OCI-LY1 (cell line): ENCODE results near the gene COMP.

ENCODE experiments used
- H2AFZ ChIP-seq: fragments of 200-600 bp; sonication (generic), shearing (Covaris generic); 2 replicates; pipeline ENCODE4 v1.6.0; 2014; ENCODE audit warnings: antibody characterized with exemption, mild to moderate bottlenecking, low read length
- H3F3A ChIP-seq: fragments of 200-600 bp; sonication (generic), shearing (Covaris generic); 2 replicates; pipeline ENCODE4 v1.6.0; 2014; ENCODE audit warnings: mild to moderate bottlenecking, antibody characterized with exemption, low read length, moderate library complexity; ENCODE audit not compliant: insufficient read depth
- H3K27ac ChIP-seq: fragments of 200-600 bp; sonication (generic); 2 replicates; pipeline ENCODE4 v1.5.1; 2014; ENCODE audit warnings: low read length, mixed run types, mild to moderate bottlenecking, low read depth; ENCODE audit not compliant: poor library complexity, severe bottlenecking
- H3K27me3 ChIP-seq: fragments of 200-600 bp; sonication (generic); 2 replicates; pipeline ENCODE4 v1.6.0; 2014; ENCODE audit warnings: antibody characterized with exemption, mild to moderate bottlenecking, low read length, moderate library complexity; ENCODE audit not compliant: insufficient read depth
- H3K36me3 ChIP-seq: fragments of 200-600 bp; sonication (generic); 2 replicates; pipeline ENCODE4 v1.6.1; 2014; ENCODE audit warnings: mild to moderate bottlenecking, antibody characterized with exemption, low read length, moderate library complexity, mixed read lengths; ENCODE audit not compliant: insufficient read depth
- H3K4me1 ChIP-seq: fragments of 200-600 bp; sonication (generic); 2 replicates; pipeline ENCODE4 v1.5.1; 2014; ENCODE audit warnings: mild to moderate bottlenecking, low read length, moderate library complexity; ENCODE audit not compliant: insufficient read depth, severe bottlenecking
- H3K4me2 ChIP-seq: fragments of 200-600 bp; sonication (generic), shearing (Covaris generic); 2 replicates; pipeline ENCODE4 v1.6.1; 2014; ENCODE audit warnings: low read length
- H3K4me3 ChIP-seq: fragments of 200-600 bp; sonication (generic); 2 replicates; pipeline ENCODE4 v1.5.1; 2014; ENCODE audit warnings: low read length, low read depth, mild to moderate bottlenecking, mixed read lengths; ENCODE audit not compliant: poor library complexity, severe bottlenecking
- H3K79me2 ChIP-seq: fragments of 200-600 bp; shearing (Covaris generic); 2 replicates; pipeline ENCODE4 v1.6.1; 2016; ENCODE audit warnings: mixed run types, low read length, mixed read lengths; ENCODE audit not compliant: insufficient read depth
- H3K9ac ChIP-seq: fragments of 200-600 bp; sonication (generic), shearing (Covaris generic); 2 replicates; pipeline ENCODE4 v1.6.1; 2014; ENCODE audit warnings: mild to moderate bottlenecking, low read length, mixed read lengths
- H3K9me2 ChIP-seq: fragments of 200-600 bp; sonication (generic), shearing (Covaris generic); 2 replicates; pipeline ENCODE4 v1.6.1; 2014; ENCODE audit warnings: low read depth, mild to moderate bottlenecking, low read length, mixed read lengths
- H3K9me3 ChIP-seq: fragments of 200-600 bp; shearing (Covaris generic); 2 replicates; pipeline ENCODE4 v1.6.1; 2014; ENCODE audit warnings: low read length, mixed read lengths
- H4K20me1 ChIP-seq: fragments of 200-600 bp; sonication (generic), shearing (Covaris generic); 2 replicates; pipeline ENCODE4 v1.6.0; 2016; ENCODE audit warnings: mild to moderate bottlenecking, low read length; ENCODE audit not compliant: insufficient read depth
- CTCF ChIP-seq: fragments of 200-600 bp; sonication (generic), shearing (Covaris generic); IDR thresholded peaks from 2 replicates; pipeline ENCODE4 v1.5.1; 2017; ENCODE audit warnings: mild to moderate bottlenecking, antibody characterized with exemption, low read length, moderate library complexity, mixed read lengths
- EZH2 ChIP-seq: fragments of 200-600 bp; sonication (generic), shearing (Covaris generic); IDR thresholded peaks from 2 replicates; pipeline ENCODE4 v1.8.0; 2017; ENCODE audit warnings: borderline replicate concordance, mixed run types, mild to moderate bottlenecking, antibody characterized with exemption, low read length, moderate library complexity, mixed read lengths

Gene COMP

DNA sequence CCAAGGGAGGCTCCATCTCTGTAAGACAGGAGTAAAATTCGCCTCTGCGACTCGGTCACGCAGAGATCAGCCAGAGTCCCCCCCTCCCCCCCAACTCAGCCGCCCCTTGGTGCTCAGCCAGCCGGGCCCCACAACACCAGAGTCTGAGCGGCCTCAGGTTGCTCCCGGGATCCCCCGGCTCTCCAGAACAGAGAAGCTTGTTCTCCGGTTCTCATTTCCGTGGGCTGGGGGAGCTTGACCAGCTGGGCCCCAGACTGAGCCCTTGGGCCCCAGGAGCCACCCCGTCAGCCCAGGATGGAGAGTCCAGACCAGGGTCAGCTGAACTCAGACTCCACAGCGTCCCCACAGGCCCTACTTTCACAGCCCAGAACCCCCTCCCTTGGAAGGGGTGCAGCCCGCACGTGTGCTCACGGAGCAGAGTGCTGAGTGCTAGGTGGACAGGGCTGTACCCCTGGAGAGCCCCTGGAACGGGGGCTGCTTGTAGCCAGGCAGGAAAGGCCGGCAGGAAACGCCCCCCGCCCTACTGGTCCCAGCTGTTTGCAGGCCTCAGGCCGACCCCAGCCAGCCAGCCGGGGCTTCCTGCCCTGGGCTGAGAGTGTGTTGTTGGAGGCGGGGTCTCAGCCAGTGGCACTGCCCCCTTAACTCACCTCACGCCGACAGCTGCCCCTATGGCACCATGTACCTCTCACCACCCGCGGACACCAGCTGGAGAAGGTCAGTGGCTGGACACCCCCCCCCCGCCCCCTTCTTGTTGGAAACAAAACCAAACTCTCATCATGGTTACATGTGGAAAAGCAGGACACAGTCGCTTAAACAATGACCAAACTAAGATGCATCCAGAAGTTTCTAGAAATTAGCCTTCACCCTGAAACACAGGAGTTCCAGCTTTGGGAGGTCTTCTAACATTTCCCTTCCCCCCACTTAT, 44.4 kb downstream of the COMP start:
- H3F3A ChIP-seq: no peaks in the 10 kb centered on the region

DNA sequence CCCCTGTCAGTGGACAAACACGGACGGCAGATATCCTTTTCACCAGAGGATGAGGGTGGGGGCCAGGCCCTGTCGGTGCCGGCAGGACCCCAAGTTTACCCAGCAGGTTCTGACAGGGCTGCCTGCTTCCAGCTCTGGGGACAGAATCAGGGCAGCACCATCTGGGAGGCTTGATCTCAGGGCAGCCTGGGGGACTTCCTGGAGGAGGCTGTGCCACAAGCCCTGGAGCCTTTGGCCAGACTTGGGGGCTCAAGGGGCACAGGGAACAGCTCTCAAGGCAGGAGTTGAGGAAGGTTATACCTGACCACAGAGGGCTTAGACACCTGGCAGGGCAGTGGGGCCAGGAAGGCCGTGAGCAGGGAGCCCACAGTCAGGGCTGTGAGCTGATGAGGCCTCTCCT, 45.2 kb downstream of the COMP start:
- no peak overlapping the region for H3K27ac ChIP-seq
- no peaks in the 10 kb centered on the region for H4K20me1 ChIP-seq
- no peaks in the 10 kb centered on the region for H3K79me2 ChIP-seq
- H3K4me1 ChIP-seq: no peaks in the 10 kb centered on the region
- H3K9me2 ChIP-seq: no peaks in the 10 kb centered on the region
- no peaks in the 10 kb centered on the region for H3F3A ChIP-seq
- no peak for TF ChIP-seq CTCF
- no peak for TF ChIP-seq EZH2
- H3K9me3 ChIP-seq: no peaks in the 10 kb centered on the region
- no peaks in the 10 kb centered on the region for H3K27me3 ChIP-seq
- H3K4me3 ChIP-seq: no peak overlapping the region
- no peaks in the 10 kb centered on the region for H3K36me3 ChIP-seq
- no peak overlapping the region for H3K4me2 ChIP-seq
- no peak overlapping the region for H2AFZ ChIP-seq
- H3K9ac ChIP-seq: no peak overlapping the region

More for the DNA sequence above, 44.4 kb downstream of the COMP start:
- no peaks in the 10 kb centered on the region for H4K20me1 ChIP-seq
- H2AFZ ChIP-seq: no peak overlapping the region
- TF ChIP-seq CTCF: no peak
- no peak for TF ChIP-seq EZH2
- H3K79me2 ChIP-seq: no peaks in the 10 kb centered on the region
- no peaks in the 10 kb centered on the region for H3K4me1 ChIP-seq
- H3K9me3 ChIP-seq: no peaks in the 10 kb centered on the region
- H3K9ac ChIP-seq: no peak overlapping the region
- H3K4me2 ChIP-seq: no peak overlapping the region
- no peaks in the 10 kb centered on the region for H3K36me3 ChIP-seq
- H3K4me3 ChIP-seq: no peak overlapping the region
- no peak overlapping the region for H3K27ac ChIP-seq
- H3K9me2 ChIP-seq: no peaks in the 10 kb centered on the region
- no peaks in the 10 kb centered on the region for H3K27me3 ChIP-seq

- no peak for TF ChIP-seq EZH2
- TF ChIP-seq CTCF: no peak
- H3K4me2 ChIP-seq: no peak overlapping the region
- H3K4me3 ChIP-seq: no peak overlapping the region
- H3K4me1 ChIP-seq: no peaks in the 10 kb centered on the region
- H3K79me2 ChIP-seq: no peaks in the 10 kb centered on the region
- H3F3A ChIP-seq: no peaks in the 10 kb centered on the region
- no peak overlapping the region for H3K27ac ChIP-seq
- no peaks in the 10 kb centered on the region for H4K20me1 ChIP-seq
- H3K36me3 ChIP-seq: no peaks in the 10 kb centered on the region
- H3K9me2 ChIP-seq: no peaks in the 10 kb centered on the region
- no peak overlapping the region for H3K9ac ChIP-seq
- H2AFZ ChIP-seq: no peak overlapping the region
- no peaks in the 10 kb centered on the region for H3K9me3 ChIP-seq
- H3K27me3 ChIP-seq: no peaks in the 10 kb centered on the region
Observed at GRCh38 chr19:18745012-18745735, 45.9 kb downstream of the COMP start.
